Measurements from ENCODE around the gene BAAT.
"Not testable (repeated sequence)": the region's sequence is repeated elsewhere in the genome, so short reads cannot be mapped to it uniquely, and the experiment has no call there.

The BAAT gene

DNA sequence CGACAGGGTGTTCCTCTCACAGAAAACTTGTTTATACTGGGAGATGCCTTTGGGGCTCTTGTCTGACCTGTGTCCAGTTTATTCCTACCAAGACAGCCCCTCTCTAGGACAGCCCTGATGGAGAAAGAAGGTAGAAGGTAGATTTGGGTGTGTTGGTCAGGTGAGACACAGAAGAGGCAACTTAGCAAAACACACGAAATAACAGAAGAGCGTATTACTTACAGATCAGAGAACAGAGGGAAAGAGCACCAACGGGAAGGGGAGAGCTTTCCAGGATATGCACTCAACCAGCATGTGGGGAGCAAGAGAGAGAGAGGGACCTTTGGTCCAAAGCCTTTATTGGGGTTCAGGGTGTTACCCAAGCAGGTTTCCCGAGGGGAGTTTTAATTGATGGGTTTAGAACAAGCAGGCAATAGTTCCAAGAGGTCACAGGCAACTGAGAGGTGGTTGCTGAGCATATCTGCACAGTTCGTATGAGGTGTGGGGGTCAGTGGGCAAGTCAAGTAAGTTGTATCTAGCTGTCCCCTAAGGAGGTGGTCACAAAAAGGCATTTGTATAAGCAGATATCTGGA, 31.8 kb downstream of the BAAT start:
- Histone ChIP-seq H3K9me3 (no peaks in the 10 kb centered on the region), H4K20me1 (no peaks in the 10 kb centered on the region), H3K4me3 (no peak overlapping the region), H3K36me3 (no peaks in the 10 kb centered on the region), H3K27me3 (no peaks in the 10 kb centered on the region), H3K27ac (no peak overlapping the region), H3K4me2 (no peak overlapping the region), H3K9ac (no peak overlapping the region), H3K4me1 (no peaks in the 10 kb centered on the region)
- no peak for TF ChIP-seq Cebpa-rat (IDR thresholded peaks at IDR 0.05)

DNA sequence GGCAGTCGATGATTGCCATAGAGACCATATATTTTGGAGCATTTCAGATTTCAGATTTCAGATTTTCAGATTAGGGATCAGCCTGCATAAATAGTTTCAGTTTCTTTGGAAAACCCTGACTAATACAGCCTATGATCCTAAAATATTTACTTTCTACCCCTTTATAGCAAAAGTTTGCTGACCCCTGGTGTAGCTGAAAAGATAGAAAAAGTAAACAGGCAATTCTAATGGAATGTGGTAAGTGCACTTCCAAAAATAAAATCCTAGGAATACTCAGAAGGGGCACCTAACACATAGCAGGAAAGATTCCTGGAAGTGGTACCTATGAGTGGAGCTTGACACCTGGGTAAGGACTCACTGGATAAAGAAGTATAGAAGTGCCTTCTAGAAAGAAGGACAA, 34.5 kb downstream of the BAAT start:
- no peaks in the 10 kb centered on the region for H3K27me3 ChIP-seq
- H3K4me2 ChIP-seq = no peak overlapping the region
- no peaks in the 10 kb centered on the region for H3K4me1 ChIP-seq
- no peak overlapping the region for H3K27ac ChIP-seq
- no peak for TF ChIP-seq Cebpa-rat (IDR thresholded peaks at IDR 0.05)
- no peak overlapping the region for H3K4me3 ChIP-seq
- no peaks in the 10 kb centered on the region for H4K20me1 ChIP-seq
- no peaks in the 10 kb centered on the region for H3K9me3 ChIP-seq
- no peaks in the 10 kb centered on the region for H3K36me3 ChIP-seq
- H3K9ac ChIP-seq = no peak overlapping the region

DNA sequence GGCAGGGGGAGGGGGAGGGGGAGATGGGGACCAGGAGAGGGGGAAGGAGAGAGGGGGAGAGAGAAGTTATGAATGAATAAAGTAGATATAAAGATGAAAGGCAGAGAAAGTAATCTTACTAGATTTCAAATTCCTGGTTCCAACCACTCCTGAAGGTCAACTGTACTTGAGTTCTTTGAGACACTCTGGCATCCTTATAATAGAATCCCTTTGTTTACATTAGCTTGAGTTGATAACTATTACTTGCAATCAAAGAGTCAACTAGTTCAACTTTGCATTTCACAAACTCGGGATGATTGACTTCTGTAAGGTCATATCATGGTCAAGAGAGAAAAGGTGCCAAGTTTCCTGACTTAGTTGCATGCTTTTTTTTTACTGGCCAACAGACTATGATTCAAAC, 42.2 kb downstream of the BAAT start:
- no peaks in the 10 kb centered on the region for H3K9me3 ChIP-seq
- no peak overlapping the region for H3K4me2 ChIP-seq
- H3K36me3 ChIP-seq = no peaks in the 10 kb centered on the region
- TF ChIP-seq Cebpa-rat (IDR thresholded peaks at IDR 0.05) = no peak
- no peak overlapping the region for H3K27ac ChIP-seq
- no peaks in the 10 kb centered on the region for H4K20me1 ChIP-seq
- no peaks in the 10 kb centered on the region for H3K4me1 ChIP-seq
- H3K4me3 ChIP-seq = no peak overlapping the region
- H3K9ac ChIP-seq = no peak overlapping the region
- H3K27me3 ChIP-seq = no peaks in the 10 kb centered on the region

DNA sequence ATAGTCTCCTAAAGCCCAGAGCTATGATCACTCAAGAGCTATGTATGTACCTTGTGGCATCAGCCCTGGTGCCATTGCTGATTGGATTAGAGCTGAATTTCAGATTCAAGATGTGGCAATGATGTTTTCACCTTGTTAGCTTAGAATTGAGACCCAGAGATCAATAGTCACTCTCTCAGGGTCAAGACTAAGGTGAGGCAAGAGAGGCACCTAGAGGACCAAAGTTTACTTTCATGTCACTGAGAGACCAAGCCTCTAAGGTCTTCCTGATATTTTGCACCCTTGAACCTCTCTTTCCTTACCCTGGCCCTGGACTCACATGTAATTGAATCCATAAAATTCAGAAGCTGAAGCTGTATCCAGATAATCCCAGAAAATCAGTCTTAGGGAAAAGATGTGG, 42.8 kb downstream of the BAAT start:
- no peaks in the 10 kb centered on the region for H3K9me3 ChIP-seq
- H3K9ac ChIP-seq = no peak overlapping the region
- no peak overlapping the region for H3K4me2 ChIP-seq
- H3K4me1 ChIP-seq = no peaks in the 10 kb centered on the region
- H3K27ac ChIP-seq = no peak overlapping the region
- H3K36me3 ChIP-seq = no peaks in the 10 kb centered on the region
- no peak overlapping the region for H3K4me3 ChIP-seq
- TF ChIP-seq Cebpa-rat (IDR thresholded peaks at IDR 0.05) = no peak
- no peaks in the 10 kb centered on the region for H4K20me1 ChIP-seq
- H3K27me3 ChIP-seq = no peaks in the 10 kb centered on the region

DNA sequence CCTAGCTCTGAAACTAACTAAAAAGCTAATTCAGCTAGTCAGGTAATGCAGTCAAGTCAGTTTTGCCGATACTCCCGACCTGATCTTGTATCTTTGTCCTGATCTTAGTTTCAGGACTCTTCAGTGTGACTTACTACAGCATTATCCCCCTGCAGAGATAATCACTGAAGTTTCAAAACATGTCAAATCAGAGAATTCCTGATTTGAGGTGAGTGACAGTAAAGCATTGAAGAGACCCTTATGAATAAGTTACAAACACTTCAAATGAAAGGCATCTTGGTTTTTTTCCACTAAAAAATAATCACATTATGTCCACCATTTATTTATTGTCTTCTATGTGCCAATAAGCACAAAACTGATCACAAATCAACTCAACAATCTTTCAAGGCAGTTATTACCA, 47.6 kb downstream of the BAAT start:
- Histone ChIP-seq H3K4me1 (no peaks in the 10 kb centered on the region), H3K36me3 (no peaks in the 10 kb centered on the region), H3K27ac (no peak overlapping the region), H4K20me1 (no peaks in the 10 kb centered on the region), H3K4me3 (no peak overlapping the region), H3K9me3 (no peaks in the 10 kb centered on the region), H3K27me3 (no peaks in the 10 kb centered on the region), H3K9ac (no peak overlapping the region), H3K4me2 (no peak overlapping the region)
- TF ChIP-seq Cebpa-rat (IDR thresholded peaks at IDR 0.05) = no peak

DNA sequence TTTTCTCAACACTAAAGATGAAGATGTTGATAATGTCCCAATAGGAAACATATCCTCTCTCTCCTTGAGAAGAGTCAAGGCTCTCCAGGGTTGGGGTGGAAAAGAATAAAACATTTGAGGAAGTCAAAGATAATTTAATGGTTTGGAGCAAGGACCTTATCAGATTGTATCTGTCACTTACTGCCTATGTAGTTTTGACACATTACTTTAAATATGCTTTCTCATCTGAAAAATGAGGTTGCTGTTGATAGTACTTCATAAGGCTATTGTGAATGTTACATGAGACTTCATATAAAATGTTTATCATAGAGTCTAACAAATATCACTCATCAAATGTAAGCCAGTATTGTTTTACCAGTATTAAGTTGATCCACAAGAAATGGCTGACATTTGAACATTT, 48.7 kb downstream of the BAAT start:
- Histone ChIP-seq H3K9ac (no peak overlapping the region), H3K36me3 (no peaks in the 10 kb centered on the region), H3K4me3 (no peak overlapping the region), H3K4me2 (no peak overlapping the region), H4K20me1 (no peaks in the 10 kb centered on the region), H3K27me3 (no peaks in the 10 kb centered on the region), H3K9me3 (no peaks in the 10 kb centered on the region), H3K27ac (no peak overlapping the region), H3K4me1 (no peaks in the 10 kb centered on the region)
- TF ChIP-seq Cebpa-rat (IDR thresholded peaks at IDR 0.05) = no peak

DNA sequence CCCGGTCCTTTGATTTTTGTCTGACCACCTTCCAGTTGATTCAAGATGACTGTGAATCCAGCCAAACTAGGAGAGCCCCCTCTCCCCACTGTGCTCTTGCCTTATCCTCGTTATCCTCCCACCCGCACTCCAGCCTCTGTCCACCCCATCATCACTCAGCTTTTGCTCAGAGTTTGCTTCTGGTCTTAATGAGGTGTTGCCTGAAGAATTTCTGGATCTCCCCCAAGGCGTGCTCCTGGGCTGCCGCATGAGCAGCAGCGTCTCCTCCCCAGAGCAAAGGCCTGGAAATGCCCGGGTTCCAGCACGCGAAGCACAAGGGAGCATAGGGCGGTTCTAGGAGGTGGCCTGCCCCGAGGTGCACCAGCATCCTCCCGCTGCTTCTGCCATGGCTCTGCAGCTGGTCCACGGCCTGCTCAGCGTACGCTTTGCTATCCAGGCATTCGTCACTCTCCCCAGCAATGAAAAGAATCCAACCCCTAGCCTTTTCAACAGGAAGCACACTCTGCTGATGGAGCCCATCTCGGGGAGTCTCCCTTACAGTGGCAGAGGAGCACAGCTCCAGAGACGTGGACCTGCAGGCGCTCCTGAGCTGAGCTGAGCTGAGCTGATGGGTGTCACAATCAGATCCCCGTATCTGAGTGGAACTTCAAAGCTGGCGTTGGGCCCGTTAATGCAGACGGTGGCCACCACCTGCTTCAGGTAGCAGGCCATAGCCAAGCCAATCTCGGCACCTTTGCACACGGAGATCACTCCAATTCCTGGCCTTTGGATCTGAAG, 50.7 kb downstream of the BAAT start:
- Histone ChIP-seq H3K36me3 (no peaks in the 10 kb centered on the region), H3K4me3 (no peak overlapping the region), H3K4me1 (0 out of 2 replicates have a peak, but pooled peaks cover 3% of the 10 kb centered on the region), H3K27ac (no peak overlapping the region), H3K9me3 (no peaks in the 10 kb centered on the region), H4K20me1 (no peaks in the 10 kb centered on the region), H3K9ac (no peak overlapping the region), H3K27me3 (no peaks in the 10 kb centered on the region), H3K4me2 (no peak overlapping the region)
- no peak for TF ChIP-seq Cebpa-rat (IDR thresholded peaks at IDR 0.05)

DNA sequence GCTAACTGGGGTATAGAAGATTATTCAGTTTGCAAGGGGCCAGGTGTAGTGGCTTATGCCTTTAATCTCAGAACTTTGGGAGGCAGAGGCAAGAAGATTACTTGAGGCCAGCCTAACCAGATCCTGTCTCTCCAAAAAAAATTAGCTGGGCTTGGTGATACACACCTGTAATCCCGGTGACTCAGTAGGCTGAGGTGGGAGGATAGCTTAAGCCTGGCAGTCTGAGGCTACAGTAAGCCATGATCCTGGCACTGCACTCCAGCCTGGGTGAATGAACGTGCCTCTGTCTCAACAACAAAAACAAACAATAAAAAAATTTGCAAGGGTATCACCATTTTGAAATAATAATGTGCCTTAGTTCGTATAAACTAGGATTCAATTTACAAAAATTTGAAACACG, 51.3 kb downstream of the BAAT start:
- Histone ChIP-seq H3K36me3 (no peaks in the 10 kb centered on the region), H3K4me1 (0 out of 2 replicates have a peak, but pooled peaks cover 4% of the 10 kb centered on the region), H3K4me2 (no peak overlapping the region), H3K27ac (no peak overlapping the region), H3K27me3 (no peaks in the 10 kb centered on the region), H3K9ac (no peak overlapping the region), H4K20me1 (no peaks in the 10 kb centered on the region), H3K9me3 (no peaks in the 10 kb centered on the region), H3K4me3 (no peak overlapping the region)
- no peak for TF ChIP-seq Cebpa-rat (IDR thresholded peaks at IDR 0.05)

DNA sequence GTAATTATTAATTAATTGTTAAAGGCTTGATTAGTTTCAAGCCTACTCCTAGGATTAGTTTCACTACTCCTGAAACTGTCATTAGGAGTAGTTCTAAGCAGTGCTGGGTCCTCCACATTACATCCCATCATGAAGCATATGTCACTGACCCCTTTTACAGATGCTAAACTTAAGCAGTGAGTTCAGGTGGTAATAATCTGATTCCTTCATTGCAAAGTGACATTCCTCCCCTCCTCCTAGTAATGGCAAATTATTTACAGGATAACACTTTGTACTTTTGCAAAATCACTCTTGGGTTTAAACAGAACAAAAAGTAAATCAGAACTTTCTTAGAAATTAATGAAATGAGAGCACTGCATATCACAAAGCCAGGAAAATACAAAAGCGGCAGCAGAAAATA, 52.4 kb downstream of the BAAT start:
- H3K9ac ChIP-seq = no peak overlapping the region
- H3K4me3 ChIP-seq = no peak overlapping the region
- H3K27me3 ChIP-seq = no peaks in the 10 kb centered on the region
- TF ChIP-seq Cebpa-rat (IDR thresholded peaks at IDR 0.05) = no peak
- 0 out of 2 replicates have a peak, but pooled peaks cover 4% of the 10 kb centered on the region for H3K4me1 ChIP-seq
- no peaks in the 10 kb centered on the region for H3K36me3 ChIP-seq
- H4K20me1 ChIP-seq = no peaks in the 10 kb centered on the region
- no peak overlapping the region for H3K4me2 ChIP-seq
- H3K9me3 ChIP-seq = peaks cover 5% of the 10 kb centered on the region
- no peak overlapping the region for H3K27ac ChIP-seq

DNA sequence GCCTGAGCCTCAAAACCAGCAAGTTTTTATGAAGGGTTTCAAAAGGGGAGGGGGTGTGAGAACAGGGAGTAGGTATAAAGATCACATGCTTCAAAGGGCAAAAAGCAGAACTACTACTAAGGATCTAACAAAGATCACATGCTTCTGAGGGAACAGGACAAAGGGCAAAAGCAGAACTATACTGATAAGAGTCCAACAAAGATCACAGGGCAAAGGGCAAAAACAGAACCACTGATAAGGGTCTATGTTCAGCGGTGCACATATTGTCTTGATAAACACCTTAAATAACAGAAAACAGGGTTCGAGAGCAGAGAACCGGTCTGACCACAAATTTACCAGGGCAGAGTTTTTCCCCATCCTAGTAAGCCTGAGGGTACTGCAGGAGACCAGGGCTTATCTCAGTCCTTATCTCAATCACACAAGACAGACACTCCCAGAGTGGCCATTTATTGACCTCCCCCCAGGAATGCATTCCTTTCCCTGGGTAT, 57.3 kb downstream of the BAAT start:
- peaks cover 12% of the 10 kb centered on the region for H3K9me3 ChIP-seq
- not testable (repeated sequence) for H3K4me2 ChIP-seq, H3K27ac ChIP-seq, H4K20me1 ChIP-seq, H3K9ac ChIP-seq, H3K27me3 ChIP-seq, H3K4me3 ChIP-seq, H3K36me3 ChIP-seq, H3K4me1 ChIP-seq
